OCI-LY3 (cell line): ENCODE data around the gene MPZL1.

Experiments used
- CTCF ChIP-seq: fragments of 200-600, 300-600 bp; sonication (generic); IDR thresholded peaks from 2 replicates; pipeline ENCODE4 v1.5.1; 2014; ENCODE audit warnings: antibody characterized with exemption, low read length, low read depth
- EZH2phosphoT487 ChIP-seq: fragments of 200-600 bp; shearing (Covaris generic); IDR thresholded peaks from 2 replicates; pipeline ENCODE4 v1.6.1; 2018; ENCODE audit warnings: antibody characterized with exemption, mixed run types, low read depth

- TF ChIP-seq CTCF (no peak), EZH2phosphoT487 (no peak)
These were observed 12.4 kb downstream of the MPZL1 start for GRCh38 chr1:167734227-167734626.
